HG03571 (cell line): ENCODE results near the gene CHIT1.
"Not testable (repeated sequence)": the region's sequence is repeated elsewhere in the genome, so short reads cannot be mapped to it uniquely, and the experiment has no call there.

Experiments used
- ATAC-seq: cut with Tn5 transposase; IDR thresholded peaks from one replicate; pipeline ENCODE4 v1.9.1; 2021; ENCODE audit not compliant: unreplicated experiment

Gene CHIT1

DNA sequence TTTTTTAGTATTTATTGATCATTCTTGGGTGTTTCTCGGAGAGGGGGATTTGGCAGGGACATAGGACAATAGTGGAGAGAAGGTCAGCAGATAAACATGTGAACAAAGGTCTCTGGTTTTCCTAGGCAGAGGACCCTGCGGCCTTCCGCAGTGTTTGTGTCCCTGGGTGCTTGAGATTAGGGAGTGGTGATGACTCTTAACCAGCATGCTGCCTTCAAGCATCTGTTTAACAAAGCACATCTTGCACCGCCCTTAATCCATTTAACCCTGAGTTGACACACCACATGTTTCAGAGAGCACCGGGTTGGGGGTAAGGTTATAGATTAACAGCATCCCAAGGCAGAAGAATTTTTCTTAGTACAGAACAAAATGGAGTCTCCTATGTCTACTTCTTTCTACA, 36.7 kb upstream of the CHIT1 start:
- not testable (repeated sequence) for ATAC-seq

GRCh38 chr1:203265541-203265940, 36.1 kb upstream of the CHIT1 start:
- ATAC-seq: no peak

- ATAC-seq: no peak
These were observed 34.6 kb upstream of the CHIT1 start for GRCh38 chr1:203264052-203264501.

GRCh38 chr1:203263496-203263895, 34.0 kb upstream of the CHIT1 start:
- no peak for ATAC-seq

DNA sequence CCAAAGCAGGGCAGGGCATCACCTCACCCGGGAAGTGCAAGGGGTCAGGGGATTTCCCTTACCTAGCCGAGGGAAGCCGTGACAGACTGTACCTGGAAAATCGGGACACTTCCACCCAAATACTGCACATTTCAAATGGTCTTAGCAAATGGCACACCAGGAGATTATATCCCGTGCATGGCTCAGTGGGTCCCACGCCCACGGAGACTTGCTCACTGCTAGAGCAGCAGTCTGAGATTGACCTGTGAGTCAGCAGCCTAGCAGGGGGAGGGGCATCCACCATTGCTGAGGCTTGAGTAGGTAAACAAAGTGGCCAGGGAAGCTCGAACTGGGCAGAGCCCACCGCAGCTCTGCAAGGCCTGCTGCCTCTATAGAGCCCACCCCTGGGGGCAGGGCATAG, 27.2 kb upstream of the CHIT1 start:
- ATAC-seq: not testable (repeated sequence)

GRCh38 chr1:203254782-203255181, 25.3 kb upstream of the CHIT1 start:
- ATAC-seq: not testable (repeated sequence)

- ATAC-seq: no peak
These were observed 23.2 kb upstream of the CHIT1 start for GRCh38 chr1:203252678-203253077.

GRCh38 chr1:203251466-203251865, 22.0 kb upstream of the CHIT1 start:
- ATAC-seq: no peak

DNA sequence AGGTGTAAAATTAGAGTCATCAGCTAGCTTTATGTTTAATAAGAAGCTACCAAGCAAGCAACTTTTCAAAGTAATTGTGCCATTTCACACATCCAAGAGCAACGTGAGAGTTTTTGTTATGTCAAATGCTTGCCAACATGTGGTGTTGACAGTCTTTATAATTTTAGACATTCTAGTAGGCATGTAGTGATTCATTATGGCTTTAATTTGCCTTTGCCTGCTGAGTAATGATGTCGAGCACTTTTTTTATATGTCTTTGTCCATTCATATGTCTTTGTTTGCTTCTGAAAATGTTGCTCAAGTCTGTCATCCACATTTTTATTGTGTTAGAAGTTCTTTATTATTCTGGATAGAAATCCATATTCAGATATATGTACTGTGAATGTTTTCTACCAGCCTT, 21.4 kb upstream of the CHIT1 start:
- no peak for ATAC-seq

DNA sequence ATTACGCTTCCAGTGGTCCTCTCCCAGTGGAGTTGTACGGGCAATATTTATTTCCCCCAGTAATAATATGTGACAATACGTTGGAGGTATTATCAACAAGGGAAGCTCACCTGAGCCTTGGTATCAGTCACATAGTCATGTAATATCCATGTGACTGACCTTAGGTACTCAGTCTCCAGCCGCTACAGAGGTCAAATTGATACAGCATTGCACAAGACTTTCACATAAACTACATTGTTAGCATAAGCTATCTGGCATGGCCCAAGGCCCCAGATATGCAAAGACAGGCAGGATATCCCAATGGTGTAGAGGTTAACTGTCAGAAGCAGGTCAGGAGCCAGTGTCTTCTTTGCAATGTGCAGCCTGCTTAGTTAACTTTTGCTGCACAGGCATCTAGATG, 15.3 kb upstream of the CHIT1 start:
- ATAC-seq: no peak

GRCh38 chr1:203241708-203242107, 12.2 kb upstream of the CHIT1 start:
- ATAC-seq: not testable (repeated sequence)

GRCh38 chr1:203239526-203240305, 10.2 kb upstream of the CHIT1 start:
- no peak for ATAC-seq

- no peak for ATAC-seq
These were observed 9.6 kb upstream of the CHIT1 start for GRCh38 chr1:203239081-203239480.

DNA sequence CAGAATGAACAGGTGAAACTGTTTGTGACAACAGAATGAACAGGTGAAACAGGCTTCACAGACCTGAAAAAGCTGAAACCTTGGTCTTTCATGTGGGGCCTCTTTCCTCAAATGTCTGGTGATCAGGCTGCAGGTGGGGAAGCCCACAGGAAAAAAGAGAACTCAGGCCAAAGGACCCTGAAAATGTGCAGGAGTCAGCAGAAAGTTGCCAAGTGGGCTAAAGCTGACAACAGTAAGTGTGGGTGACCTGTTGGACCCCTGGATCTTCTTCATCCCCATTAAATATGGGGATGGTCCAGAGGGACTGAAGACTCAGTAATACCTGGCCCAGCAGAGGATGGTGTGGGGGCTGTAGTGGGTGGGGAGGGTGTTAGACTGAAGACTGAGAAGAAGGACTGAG, 9.1 kb upstream of the CHIT1 start:
- no peak for ATAC-seq

- not testable (repeated sequence) for ATAC-seq
These were observed 5.4 kb upstream of the CHIT1 start for GRCh38 chr1:203234901-203235300.

DNA sequence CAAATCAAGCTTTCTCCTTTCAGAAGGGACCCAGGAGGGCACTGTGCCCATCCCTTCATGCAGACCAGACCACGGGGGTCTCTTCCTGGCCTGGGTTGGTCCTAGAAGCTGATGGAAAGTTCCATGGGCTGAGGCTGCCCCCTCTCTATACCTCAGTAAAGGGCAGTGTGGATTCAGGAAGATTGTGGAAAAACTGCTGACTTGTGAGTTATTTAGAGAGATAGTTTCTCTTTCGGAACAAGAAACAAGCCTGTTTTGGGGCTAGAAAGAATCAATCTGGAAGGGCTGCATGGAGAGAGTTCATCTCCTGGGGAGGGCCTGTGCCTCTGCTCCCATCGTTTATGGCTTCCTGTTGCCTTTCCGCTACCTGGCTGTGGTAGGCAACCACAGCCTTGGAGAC, 803 bp downstream of the CHIT1 start:
- no peak for ATAC-seq

- no peak for ATAC-seq
These were observed 1.9 kb downstream of the CHIT1 start for GRCh38 chr1:203227371-203228083.

DNA sequence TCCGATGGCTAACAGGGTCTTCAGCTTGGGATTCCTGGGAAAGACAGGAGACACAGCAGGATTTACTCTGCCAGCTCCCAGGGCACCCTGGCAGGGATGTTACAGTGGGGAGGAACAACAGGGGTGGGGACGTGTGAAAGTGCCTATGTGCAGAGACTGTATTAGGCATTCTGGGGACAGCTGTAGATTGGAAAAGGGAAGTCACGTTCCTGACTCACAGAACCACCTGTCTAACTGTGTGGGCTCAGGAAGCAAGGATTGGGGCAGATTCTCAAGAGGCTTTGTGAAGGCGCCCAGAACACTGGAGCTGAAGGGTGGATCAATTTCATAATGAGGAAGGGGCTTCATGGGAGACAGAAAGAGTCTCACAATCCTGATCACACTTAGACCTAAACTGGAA, 4.4 kb downstream of the CHIT1 start:
- no peak for ATAC-seq

DNA sequence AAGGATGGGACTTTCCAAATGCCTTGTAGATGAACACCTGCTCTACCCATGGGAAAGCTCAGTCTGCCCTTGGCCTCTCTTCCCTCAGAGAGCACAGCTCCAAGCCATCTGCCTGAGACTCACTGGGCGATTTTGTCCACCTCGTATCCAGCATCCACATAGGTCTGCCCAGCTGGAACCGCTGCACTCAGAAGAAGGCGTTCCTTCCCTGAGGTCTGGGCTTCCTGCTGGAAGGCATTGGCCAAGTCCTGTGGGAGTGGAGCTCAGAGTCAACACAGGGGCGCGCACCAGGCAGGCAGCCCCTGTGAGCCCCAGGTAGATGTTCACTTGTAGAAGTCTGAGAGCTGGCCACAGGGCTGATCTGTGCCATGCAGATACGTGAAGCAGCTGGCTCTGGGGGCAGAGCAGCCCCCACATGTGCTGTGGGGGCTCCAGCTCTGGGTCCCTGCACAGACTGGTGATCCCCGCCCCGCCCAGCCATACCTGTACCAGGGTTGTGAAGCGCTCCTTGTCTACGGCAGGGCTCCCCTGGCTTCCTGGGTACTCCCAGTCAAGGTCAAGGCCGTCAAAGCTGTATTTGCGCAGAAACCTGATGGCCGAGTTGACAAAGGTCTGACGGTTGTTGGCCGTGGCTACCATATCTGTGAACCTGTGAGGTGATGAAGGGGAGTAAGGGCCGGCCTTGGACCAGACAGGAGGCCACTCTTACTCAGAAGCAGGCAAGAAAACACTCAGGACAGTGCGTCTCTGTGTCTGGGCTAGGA, 6.3 kb downstream of the CHIT1 start:
- no peak for ATAC-seq

GRCh38 chr1:203219934-203220333, 9.5 kb downstream of the CHIT1 start:
- no peak for ATAC-seq

DNA sequence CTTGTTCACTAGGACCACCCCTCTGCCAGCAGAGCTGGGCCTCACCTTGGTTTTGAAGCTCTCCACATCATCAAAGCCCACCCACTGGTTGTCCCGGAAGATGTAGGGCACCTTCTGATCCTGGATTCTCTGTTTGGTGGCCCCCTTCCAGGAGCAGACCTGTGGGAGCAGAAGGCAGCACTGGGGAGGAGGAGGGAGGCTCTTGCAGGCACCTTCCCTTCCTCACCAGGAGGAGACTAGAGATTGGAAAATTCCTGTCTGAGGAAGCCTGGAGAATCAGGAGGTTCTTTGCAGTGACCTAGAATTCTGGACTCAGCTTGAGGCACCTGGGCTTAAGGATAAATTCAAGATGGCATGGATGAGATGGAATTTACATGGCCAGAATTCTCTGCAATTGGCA, 10.3 kb downstream of the CHIT1 start:
- ATAC-seq: no peak

- no peak for ATAC-seq
These were observed 11.8 kb downstream of the CHIT1 start for GRCh38 chr1:203217668-203218067.
